HG03103 (cell line): Measurements from ENCODE around the gene FUT6.
"Not testable (repeated sequence)": the region's sequence is repeated elsewhere in the genome, so short reads cannot be mapped to it uniquely, and the experiment has no call there.

Source experiments
- ATAC-seq: cut with Tn5 transposase; IDR thresholded peaks from one replicate; pipeline ENCODE4 v1.9.1; 2021; ENCODE audit warnings: low read depth; ENCODE audit not compliant: unreplicated experiment

FUT6 gene

GRCh38 chr19:5863030-5863665 lies 23.6 kb upstream of the FUT6 start:
- no peak for ATAC-seq

DNA sequence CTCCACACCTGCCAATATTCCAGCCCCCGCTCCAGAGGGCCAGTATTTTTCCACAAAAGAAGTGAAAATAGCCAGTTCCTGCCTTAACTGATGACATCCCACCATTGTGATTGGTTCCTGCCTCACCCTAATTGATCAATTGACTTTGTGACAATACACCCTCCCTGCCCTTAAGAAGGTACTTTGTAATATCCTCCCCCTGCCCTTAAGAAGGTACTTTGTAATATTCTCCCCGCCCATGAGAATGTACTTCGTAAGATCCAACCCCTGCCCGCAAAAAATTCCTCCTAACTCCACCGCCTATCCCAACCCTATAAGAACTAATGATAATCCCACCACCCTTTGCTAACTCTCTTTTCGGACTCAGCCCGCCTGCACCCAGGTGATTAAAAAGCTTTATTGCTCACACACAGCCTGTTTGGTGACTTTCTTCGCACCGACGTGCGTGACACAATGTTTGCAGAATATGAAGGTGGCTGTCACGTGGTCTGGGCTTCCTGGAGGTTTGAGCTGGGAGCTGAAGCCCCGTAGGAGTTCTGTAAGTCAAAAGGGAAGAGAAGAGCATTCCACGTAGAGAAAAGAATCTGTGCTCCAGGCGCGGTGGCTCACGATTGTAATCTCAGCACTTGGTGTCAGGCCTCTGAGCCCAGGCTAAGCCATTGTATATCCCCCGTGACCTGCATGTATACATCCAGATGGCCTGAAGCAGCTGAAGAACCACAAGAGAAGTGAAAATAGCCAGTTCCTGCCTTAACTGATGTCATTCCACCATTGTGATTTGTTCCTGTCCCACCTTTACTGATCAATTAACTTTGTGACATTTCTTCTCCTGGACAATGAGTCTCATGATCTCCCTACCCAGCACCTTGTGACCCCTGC lies 17.9 kb upstream of the FUT6 start:
- no peak for ATAC-seq

GRCh38 chr19:5855151-5855550 lies 15.6 kb upstream of the FUT6 start:
- not testable (repeated sequence) for ATAC-seq

DNA sequence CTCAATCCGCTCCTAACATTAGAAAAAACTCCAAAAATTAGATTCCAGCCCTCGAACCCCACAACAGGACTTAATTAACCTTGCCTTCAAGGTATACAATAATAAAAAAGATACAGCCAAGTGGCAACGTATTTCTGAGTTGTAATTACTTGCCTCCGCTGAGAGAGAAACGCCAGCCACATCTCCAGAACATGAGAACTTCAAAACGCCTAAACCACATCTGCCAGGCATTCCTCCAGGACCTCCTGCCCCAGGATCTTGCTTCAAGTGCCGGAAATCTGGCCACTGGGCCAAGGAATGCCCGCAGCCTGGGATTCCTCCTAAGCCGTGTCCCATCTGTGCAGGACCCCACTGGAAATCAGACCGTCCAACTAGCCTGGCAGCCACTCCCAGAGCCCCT lies 14.6 kb upstream of the FUT6 start:
- ATAC-seq: not testable (repeated sequence)

DNA sequence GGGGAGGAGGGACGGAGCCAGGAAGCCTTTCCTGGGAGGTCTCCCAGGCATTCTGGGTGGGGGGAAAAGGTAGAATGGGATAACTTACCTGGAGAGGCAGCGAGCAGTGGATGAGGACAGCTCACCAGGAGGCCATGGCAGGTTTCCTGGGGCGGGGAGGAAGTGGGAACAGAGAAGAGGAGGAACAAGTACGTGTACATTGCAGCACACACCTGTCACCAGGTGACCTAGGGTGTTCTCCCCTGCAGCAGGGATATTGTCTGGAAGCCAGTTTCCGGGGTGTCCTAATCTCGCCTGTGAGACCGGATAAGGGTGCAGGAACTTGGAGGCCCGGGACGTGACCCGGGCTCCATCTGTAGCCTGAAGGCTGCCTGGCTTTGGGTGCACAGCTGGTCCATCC lies 11.8 kb upstream of the FUT6 start, which contains the start of gene FUT3:
TSS of gene FUT3 (minus strand) at position 148 of the 400 bp plus-strand sequence.
- ATAC-seq: no peak

GRCh38 chr19:5850743-5851293 lies 11.3 kb upstream of the FUT6 start:
- no peak for ATAC-seq

DNA sequence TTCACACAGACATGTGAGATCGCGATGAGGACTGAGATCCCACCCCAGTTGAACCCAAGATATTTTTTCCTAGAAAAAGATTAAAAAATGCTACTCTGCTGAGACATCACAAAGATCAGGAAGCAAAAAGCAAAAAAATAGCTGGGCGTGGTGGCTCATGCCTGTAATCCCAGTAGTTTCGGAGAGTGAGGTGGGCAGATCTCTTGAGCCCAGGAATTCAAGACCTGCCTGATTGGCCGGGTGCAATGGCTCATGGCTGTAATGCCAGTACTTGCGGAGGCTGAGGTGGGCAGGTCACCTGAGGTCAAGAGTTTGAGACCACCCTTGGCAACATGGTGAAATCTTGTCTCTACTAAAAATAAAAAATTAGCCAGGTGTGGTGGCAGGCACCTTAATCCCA lies 10.7 kb upstream of the FUT6 start:
- no peak for ATAC-seq

- not testable (repeated sequence) for ATAC-seq
Measured at GRCh38 chr19:5848621-5849020, 9.1 kb upstream of the FUT6 start.

DNA sequence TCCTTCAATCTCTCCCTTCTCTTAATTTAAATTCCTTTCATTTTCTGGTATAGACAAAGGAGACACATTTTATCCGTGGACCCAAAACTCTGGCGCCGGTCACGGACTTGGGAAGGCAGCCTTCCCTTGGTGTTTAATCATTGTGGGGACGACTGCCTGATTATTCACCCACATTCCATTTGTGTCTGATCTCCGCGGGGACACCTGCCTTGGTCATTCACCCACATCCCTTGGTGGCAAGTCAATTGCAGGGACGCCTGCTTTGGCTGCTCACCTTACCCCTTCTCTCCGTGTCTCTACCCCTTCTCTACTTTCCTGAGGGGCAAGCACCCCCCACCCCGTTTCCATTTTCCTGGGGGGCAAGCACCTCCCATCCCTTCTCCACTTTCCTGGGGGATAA lies 8.3 kb upstream of the FUT6 start:
- not testable (repeated sequence) for ATAC-seq

DNA sequence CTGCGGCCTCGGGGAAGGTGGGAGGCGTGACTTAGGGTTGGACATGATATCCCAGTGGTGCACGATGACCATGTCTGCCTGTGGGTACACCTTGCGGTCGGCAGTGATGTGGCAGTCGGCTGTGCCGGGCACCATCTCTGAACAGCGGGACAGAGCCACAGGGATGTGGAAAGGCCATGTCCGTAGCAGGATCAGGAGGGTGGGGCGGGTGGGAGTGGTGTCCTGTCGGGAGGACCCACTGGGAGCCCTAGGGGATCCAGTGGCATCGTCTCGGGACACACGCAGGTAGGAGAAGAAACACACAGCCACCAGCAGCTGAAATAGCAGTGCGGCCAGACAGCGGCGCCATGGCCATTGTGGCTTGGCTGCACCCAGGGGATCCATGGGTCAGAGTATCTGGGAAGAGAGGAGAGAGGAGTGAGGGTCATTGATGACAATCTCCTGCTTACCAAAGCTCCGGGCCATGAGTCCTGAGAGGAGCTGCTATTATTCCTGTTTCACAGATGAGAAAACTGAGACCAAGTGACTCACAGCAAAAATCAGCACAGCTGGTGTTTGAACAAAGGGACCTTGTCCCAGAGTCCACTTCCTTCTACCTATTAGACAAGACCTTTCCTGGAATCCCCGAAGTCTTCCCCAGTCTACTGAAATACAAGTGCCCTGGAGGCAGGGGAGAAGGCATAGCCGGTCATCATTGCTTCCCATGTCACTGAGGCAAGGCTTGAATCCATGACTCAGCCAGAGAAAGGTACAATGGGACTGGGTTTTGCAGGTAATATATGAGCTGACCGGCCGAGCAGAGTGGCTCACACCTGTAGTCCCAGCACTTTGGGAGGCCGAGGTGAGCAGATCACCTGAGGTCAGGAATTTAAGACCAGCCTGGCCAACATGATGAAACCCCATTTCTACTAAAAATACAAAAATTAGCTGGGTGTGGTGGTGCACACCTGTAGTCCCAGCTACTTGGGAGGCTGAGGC lies 5.2 kb upstream of the FUT6 start:
- no peak for ATAC-seq

GRCh38 chr19:5843295-5843927 lies 3.9 kb upstream of the FUT6 start:
- ATAC-seq: no peak

DNA sequence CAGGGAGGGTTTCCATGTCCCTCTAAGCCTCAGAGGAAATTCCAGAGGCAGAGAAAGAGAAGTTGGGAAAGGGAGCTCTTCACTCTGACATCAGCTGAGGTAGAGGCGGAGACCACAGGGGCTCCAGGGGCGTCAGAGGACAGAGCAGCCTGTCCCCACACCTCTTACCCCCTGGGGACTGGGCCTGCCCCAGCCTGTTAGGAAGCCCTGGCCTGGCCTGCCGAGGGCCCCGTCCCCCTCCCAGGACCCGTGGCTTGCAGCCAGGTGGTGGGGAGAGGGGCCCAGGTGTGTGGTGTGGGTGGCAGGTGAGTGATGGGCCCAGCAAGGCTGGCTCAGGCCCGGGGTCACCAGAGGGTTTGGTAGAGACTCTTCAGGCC lies 2.2 kb upstream of the FUT6 start:
- ATAC-seq: not testable (repeated sequence)

DNA sequence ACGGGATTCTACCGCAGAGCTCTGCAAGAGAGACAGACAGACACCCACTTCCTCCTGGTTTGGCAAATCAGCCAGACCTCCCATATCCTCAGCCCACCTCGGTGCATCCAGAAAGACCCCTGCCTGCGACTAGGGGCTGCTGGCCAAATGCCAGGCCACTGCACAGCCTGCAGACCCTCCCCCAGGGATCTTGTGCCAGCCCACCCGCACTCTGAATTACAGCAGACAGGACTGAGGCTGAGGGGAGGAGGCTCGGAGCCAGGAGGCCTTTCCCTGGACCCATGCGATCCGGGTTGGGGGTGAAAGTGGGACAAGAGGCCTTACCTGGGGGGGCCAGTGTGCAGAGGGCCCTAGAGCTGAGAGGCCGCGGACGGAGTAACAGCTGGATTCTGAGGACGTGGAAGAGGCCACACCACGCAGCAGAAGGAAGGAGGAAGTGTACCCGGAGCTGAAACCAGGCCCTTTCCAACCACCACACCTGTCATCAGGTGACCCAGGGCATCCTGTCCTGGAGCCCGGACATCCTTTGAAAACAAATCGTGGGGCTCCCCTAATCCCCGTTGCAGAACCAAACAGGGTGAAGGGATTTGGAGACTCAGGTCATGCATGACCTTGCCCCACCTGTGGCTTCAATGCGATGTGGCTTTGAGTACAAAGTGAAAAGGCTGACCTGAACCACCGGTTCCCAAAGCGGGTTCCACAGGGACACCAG lies 993 bp downstream of the FUT6 start:
- ATAC-seq: no peak

DNA sequence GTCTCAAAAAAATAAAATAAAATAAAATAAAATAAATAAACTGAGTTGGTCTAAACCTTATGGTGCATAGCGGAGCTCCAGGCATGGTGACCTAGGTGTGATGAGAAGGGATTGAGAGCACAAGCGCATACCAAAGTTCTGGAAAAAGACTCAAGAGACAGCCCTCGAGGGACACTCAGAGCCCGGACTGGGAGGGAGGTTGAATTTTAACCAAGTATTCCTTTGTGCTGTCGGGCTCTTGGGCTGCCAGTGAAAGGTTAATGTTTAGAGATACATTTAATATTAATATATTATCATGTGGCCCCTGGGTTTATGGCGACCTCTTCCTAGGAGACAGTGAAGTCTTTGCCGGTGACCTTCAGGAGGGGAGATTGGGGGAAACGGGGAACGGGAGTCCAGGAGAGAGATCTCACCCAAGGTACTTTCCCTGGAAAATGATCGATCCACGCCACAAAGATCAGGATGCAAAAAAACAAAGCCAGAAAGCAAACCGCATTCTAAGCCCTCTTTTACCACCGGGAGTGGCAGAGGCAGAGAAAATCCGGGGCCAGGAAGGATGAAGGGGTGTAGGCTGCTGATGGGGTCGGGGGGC lies 1.6 kb downstream of the FUT6 start:
- ATAC-seq: no peak

DNA sequence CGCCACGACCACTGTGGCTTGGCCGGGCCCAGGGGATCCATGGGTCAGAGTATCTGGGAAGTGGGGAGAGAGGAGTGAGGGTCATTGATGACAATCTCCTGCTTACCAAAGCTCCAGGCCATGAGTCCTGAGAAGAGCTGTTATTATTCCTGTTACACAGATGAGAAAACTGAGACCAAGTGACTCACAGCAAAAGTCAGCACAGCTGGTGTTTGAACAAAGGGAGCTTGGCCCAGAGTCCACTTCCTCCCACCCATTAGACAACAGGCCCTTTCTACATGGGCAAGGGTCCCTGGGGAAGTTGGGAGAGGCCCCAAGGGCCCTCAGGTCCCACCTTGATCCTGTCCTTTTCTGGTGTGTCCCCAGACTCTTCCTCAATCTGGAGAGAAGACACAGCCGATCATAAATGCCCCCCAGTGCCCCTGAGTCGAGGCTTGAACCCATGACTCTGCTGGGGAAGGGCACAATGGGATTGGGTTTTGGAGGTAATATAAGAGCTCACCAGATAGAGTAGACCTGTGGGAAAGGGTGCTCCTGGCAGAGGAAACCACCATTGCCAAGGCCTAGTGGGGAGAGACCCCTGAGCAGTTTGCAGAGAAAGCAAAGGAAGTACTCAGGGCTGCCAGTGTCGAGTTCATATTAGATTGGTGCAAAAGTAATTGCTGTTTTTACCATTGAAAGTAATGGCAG lies 6.8 kb downstream of the FUT6 start:
- ATAC-seq: no peak

GRCh38 chr19:5832061-5832460 lies 7.4 kb downstream of the FUT6 start:
- no peak for ATAC-seq

- no peak for ATAC-seq
Measured at GRCh38 chr19:5831159-5831558, 8.3 kb downstream of the FUT6 start.

DNA sequence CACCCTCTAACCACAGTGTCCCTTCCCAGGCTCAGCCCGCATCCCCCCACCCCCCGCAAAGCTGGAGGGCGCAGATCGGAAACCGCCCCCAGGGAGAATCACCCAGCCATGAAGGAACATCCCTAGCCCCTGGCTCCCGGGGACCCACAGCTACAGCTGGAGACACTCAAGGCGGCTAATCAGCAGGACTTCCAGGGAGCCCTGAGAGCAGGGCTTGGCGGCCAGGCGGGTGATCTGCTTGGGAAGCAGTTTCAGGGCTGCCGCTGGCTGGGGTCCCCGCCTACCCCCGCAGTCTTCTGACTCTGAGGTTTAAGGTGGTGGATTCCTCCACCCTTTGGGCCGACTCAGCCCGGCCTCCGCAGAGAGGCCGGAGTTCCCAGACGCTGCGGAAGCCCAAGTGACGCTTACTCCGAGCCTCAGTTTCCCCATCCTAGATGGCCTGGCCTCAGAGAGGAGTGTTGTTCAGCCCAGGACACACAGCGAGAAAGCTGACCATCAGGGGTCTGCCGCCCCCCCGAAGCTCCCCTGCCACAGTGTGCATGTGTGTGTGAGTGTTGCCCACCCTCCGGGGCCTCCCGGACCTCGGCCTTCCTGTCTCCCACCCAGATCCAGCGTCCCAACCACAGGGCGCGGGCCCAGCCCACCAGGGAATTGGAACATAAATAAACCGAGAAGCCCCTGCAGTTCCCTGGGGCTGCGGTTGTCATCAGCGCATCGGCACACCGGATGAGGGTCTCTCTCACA lies 9.8 kb downstream of the FUT6 start:
- no peak for ATAC-seq
